ENCODE measurements around the gene CAAP1. TPM values are rescaled to one million over a fixed set of nuclear protein-coding genes. Genes with fewer than 3 reads are reported as not detected.

Gene CAAP1
- total RNA-seq, 1 experiment from 2014 or later: 30.5 TPM

DNA sequence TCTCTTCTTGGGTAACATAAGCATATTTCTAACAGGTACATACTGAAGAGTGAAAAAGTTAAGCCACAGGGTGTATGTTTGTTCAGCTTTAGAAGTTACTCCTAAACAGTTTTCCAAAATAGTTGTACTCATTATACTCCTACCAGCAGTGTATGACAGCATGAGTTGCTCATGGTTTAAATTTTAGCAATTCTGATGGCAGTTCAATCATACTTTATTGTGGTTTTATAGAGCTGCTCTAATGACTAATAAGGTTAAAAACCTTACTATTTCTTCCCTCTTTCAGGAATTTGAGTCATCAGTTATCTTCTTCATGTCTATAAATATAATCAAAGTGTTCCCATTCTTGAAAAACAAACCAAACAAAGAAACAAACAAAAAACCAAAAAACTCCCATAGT, 81.5 kb downstream of the CAAP1 start:
- no peak overlapping the region for H3T11ph ChIP-seq (ENCODE audit: low read length)
- no peaks in the 10 kb centered on the region for H3K79me2 ChIP-seq (ENCODE audit: insufficient read depth, low read length)
- H4K91ac ChIP-seq (ENCODE audit: insufficient read length, low read depth, low read length): no peak overlapping the region
- H3K27me3 ChIP-seq (ENCODE audit: insufficient read depth, low read length): no peaks in the 10 kb centered on the region
- no peak overlapping the region for H3K27ac Mint-ChIP-seq
- TF ChIP-seq, protein P1, sequence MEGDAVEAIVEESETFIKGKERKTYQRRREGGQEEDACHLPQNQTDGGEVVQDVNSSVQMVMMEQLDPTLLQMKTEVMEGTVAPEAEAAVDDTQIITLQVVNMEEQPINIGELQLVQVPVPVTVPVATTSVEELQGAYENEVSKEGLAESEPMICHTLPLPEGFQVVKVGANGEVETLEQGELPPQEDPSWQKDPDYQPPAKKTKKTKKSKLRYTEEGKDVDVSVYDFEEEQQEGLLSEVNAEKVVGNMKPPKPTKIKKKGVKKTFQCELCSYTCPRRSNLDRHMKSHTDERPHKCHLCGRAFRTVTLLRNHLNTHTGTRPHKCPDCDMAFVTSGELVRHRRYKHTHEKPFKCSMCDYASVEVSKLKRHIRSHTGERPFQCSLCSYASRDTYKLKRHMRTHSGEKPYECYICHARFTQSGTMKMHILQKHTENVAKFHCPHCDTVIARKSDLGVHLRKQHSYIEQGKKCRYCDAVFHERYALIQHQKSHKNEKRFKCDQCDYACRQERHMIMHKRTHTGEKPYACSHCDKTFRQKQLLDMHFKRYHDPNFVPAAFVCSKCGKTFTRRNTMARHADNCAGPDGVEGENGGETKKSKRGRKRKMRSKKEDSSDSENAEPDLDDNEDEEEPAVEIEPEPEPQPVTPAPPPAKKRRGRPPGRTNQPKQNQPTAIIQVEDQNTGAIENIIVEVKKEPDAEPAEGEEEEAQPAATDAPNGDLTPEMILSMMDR (conservative IDR thresholded peaks at IDR 0.05): no peak
- no peak overlapping the region for H3K14ac ChIP-seq (ENCODE audit: insufficient read depth, low read length)
- H4K20me1 ChIP-seq (ENCODE audit: control insufficient read depth, insufficient read depth, insufficient read length): no peaks in the 10 kb centered on the region
- H3K23me2 ChIP-seq (ENCODE audit: insufficient read length, low read depth, low read length, poor library complexity, severe bottlenecking): no peaks in the 10 kb centered on the region
- no peak overlapping the region for H3K4ac ChIP-seq (ENCODE audit: low read depth, low read length)
- H3K27ac ChIP-seq (ENCODE audit: insufficient read length, low read depth, low read length): no peak overlapping the region
- no peak overlapping the region for H3K23ac ChIP-seq (ENCODE audit: insufficient read length, low read depth, low read length)
- no peaks in the 10 kb centered on the region for H3K4me1 ChIP-seq (ENCODE audit: insufficient read depth, low read length)
- H2AFZ ChIP-seq (ENCODE audit: low read length): no peak overlapping the region
- H3K4me2 ChIP-seq (ENCODE audit: insufficient read depth, insufficient read length, low read length): no peak overlapping the region
- DNase-seq: no peak
- no peak overlapping the region for H2BK20ac ChIP-seq (ENCODE audit: low read depth, low read length, poor library complexity, severe bottlenecking)
- no peak overlapping the region for H2AK5ac ChIP-seq (ENCODE audit: insufficient read length, low read length)
- no peaks in the 10 kb centered on the region for H3K79me1 ChIP-seq (ENCODE audit: insufficient read depth, low read depth, low read length, poor library complexity, severe bottlenecking)
- H3K56ac ChIP-seq (ENCODE audit: insufficient read length, low read depth, low read length): no peak overlapping the region
- no peaks in the 10 kb centered on the region for H3K36me3 Mint-ChIP-seq (ENCODE audit: insufficient read depth in 1 of 3, low read depth in 3 of 3)
- H3K9me3 ChIP-seq (ENCODE audit: control insufficient read depth, low read depth, low read length): no peaks in the 10 kb centered on the region
- no peak overlapping the region for H3K4me3 Mint-ChIP-seq
- H3K9ac ChIP-seq (ENCODE audit: extremely low read depth, insufficient read length, low read length): no peak overlapping the region
- H3K27me3 Mint-ChIP-seq (ENCODE audit: low read depth): no peaks in the 10 kb centered on the region
- H4K8ac ChIP-seq (replicated peaks; ENCODE audit: insufficient read length, low read depth, low read length): no peak overlapping the region
- H2BK15ac ChIP-seq (ENCODE audit: low read depth, low read length): no peak overlapping the region
- no peak overlapping the region for H2BK120ac ChIP-seq (ENCODE audit: low read depth, low read length, poor library complexity, severe bottlenecking)
- no peak overlapping the region for H2BK5ac ChIP-seq (ENCODE audit: insufficient read length, low read length)
- H3K18ac ChIP-seq (ENCODE audit: insufficient read length, low read depth, low read length): no peak overlapping the region
- H3K4me1 Mint-ChIP-seq: peaks cover 4 to 5% of the 10 kb centered on the region in 2 experiments; a peak in 3 of 4 replicates
- no peak overlapping the region for H2BK12ac ChIP-seq (ENCODE audit: insufficient read length, low read depth, low read length)
- peaks cover 3 to 7% of the 10 kb centered on the region in 2 experiments; a peak in 3 of 5 replicates for H3K9me3 Mint-ChIP-seq
- no peak overlapping the region for H4K5ac ChIP-seq (ENCODE audit: insufficient read length, low read depth, low read length)
